K562 (cell line): Measurements from ENCODE around the gene PSMD11. TPM values are rescaled to one million over a fixed set of nuclear protein-coding genes. Genes with fewer than 3 reads are reported as not detected.

Experiments used
- ATAC-seq: fragments of 200-7000 bp; cut with Tn5 transposase; 3 replicates; pipeline ENCODE4 v1.9.1; 2020; ENCODE audit warnings: moderate library complexity
- BruUV-seq: library from RNA; stranded (reverse); fragments of 400-500 nt; replicated peaks from 2 replicates; lab custom pipeline; 2021; lab: Mats Ljungman, UMichigan
- CTCF ChIA-PET: fragments of 300-600 bp; formaldehyde crosslinking; extraction: SDS; loops from one replicate; lab custom pipeline; 2021; ENCODE audit warnings: low intra/inter-chr PET ratio; lab: Yijun Ruan, JAX
- POLR2A ChIA-PET: fragments of 300-600, 350-650 bp; sonication (Branson Sonifier 250); formaldehyde crosslinking; extraction: SDS; loops from one replicate; lab custom pipeline; 2021; ENCODE audit warnings: antibody characterized with exemption, inconsistent platforms; lab: Yijun Ruan, JAX
- DNase-seq, 4 experiments: peaks; one replicate each; pipeline versions ENCODE4 v3.0.0 to v3.0.0-alpha.2; 2011 to 2018; ENCODE audit warnings: low spot score in 3 of 4, mixed read lengths in 3 of 4; ENCODE audit errors: extremely low read depth in 1 of 4
- FAIRE-seq: peaks from 2 replicates; lab custom pipeline; 2011; peaks lifted over from hg19 to GRCh38; lab: Jason Lieb, UNC
- H2AFZ ChIP-seq: 2 replicates; pipeline ENCODE4 v1.6.0; 2011; ENCODE audit warnings: low read depth, low read length, control low read depth, inconsistent platforms
- H3K27ac ChIP-seq: fragments of 200-600 bp; 3 replicates; pipeline ENCODE4 v1.8.0; 2011; ENCODE audit warnings: low read depth, mild to moderate bottlenecking, control low read depth, inconsistent platforms, low read length, moderate library complexity, mixed read lengths; ENCODE audit errors: extremely low read depth
- H3K27me3 ChIP-seq, 2 experiments: fragments of 300-600 bp in 1 of 2; 2 replicates in 1 of 2; 3 replicates in 1 of 2; pipeline versions ENCODE4 v1.6.0 to v1.8.0; 2011; ENCODE audit warnings: inconsistent platforms in 2 of 2, low read length in 2 of 2, mild to moderate bottlenecking in 1 of 2, mixed read lengths in 1 of 2, moderate library complexity in 1 of 2; ENCODE audit not compliant: control insufficient read depth in 2 of 2, insufficient read depth in 2 of 2
- H3K36me3 ChIP-seq: fragments of 300-600 bp; 3 replicates; pipeline ENCODE4 v1.8.0; 2011; ENCODE audit warnings: mild to moderate bottlenecking, low read length, inconsistent platforms; ENCODE audit not compliant: control insufficient read depth, insufficient read depth
- H3K4me1 ChIP-seq, 2 experiments: fragments of 200-600 bp in 1 of 2; replicated peaks in 1 of 2; 2 replicates in 1 of 2; 3 replicates in 1 of 2; pipeline versions ENCODE4 v1.5.1 to v1.8.0; 2011; ENCODE audit warnings: inconsistent platforms in 2 of 2, low read length in 2 of 2, mild to moderate bottlenecking in 1 of 2, mixed read lengths in 1 of 2, moderate library complexity in 1 of 2; ENCODE audit not compliant: control insufficient read depth in 2 of 2, insufficient read depth in 2 of 2
- H3K4me2 ChIP-seq: 2 replicates; pipeline ENCODE4 v1.6.1; 2011; ENCODE audit warnings: low read length, control low read depth, inconsistent platforms, mixed read lengths; ENCODE audit not compliant: insufficient read depth
- H3K4me3 ChIP-seq: fragments of 200-600 bp; sonication (generic), shearing (Covaris generic); 2 replicates; pipeline ENCODE4 v1.5.1; 2016; ENCODE audit warnings: control low read depth, inconsistent platforms
- H3K79me2 ChIP-seq: fragments of 200-600 bp; 3 replicates; pipeline ENCODE4 v1.8.0; 2011; ENCODE audit warnings: low read length, inconsistent platforms; ENCODE audit not compliant: control insufficient read depth, insufficient read depth
- H3K9ac ChIP-seq, 2 experiments: 2 replicates each; pipeline versions ENCODE4 v1.6.0 to v1.6.1; 2011; ENCODE audit warnings: low read depth in 2 of 2, low read length in 2 of 2, control low read depth in 1 of 2, inconsistent platforms in 1 of 2, mild to moderate bottlenecking in 1 of 2, mixed read lengths in 1 of 2; ENCODE audit not compliant: insufficient read depth in 1 of 2
- H3K9me1 ChIP-seq: one replicate; pipeline ENCODE4 v1.6.0; 2011; ENCODE audit warnings: inconsistent platforms, mild to moderate bottlenecking, low read length, moderate library complexity; ENCODE audit not compliant: control insufficient read depth, insufficient read depth
- H3K9me3 ChIP-seq: replicated peaks from 2 replicates; pipeline ENCODE4 v1.5.1; 2011; ENCODE audit warnings: low read depth, low read length, inconsistent platforms; ENCODE audit not compliant: control insufficient read depth, insufficient read depth
- H4K20me1 ChIP-seq: replicated peaks from 2 replicates; pipeline ENCODE4 v1.6.1; 2011; ENCODE audit warnings: low read length, inconsistent platforms, mixed read lengths; ENCODE audit not compliant: control insufficient read depth, insufficient read depth
- ATF6 ChIP-seq: sonication (generic); formaldehyde crosslinking; IDR thresholded peaks from 2 replicates; pipeline ENCODE4 v1.4.0; 2020; ENCODE audit warnings: mild to moderate bottlenecking, missing genetic modification reagents
- ILF3 ChIP-seq: fragments of 450-650 bp; IDR thresholded peaks from 2 replicates; pipeline ENCODE4 v1.6.1; 2018; ENCODE audit warnings: antibody characterized with exemption, mild to moderate bottlenecking, moderate library complexity, borderline replicate concordance
- NFIX ChIP-seq: fragments of 250-450 bp; sonication (Bioruptor Pico); IDR thresholded peaks from 2 replicates; pipeline ENCODE4 v1.4.0; 2020; ENCODE audit warnings: low read depth, mild to moderate bottlenecking, moderate library complexity
- PHB2 ChIP-seq: fragments of 450-650 bp; IDR thresholded peaks from 2 replicates; pipeline ENCODE4 v1.6.1; 2017; ENCODE audit warnings: low read depth
- TFAP4 ChIP-seq: sonication (generic); formaldehyde crosslinking; IDR thresholded peaks from 2 replicates; pipeline ENCODE4 v1.8.0; 2022; ENCODE audit warnings: missing genetic modification reagents, mild to moderate bottlenecking, moderate library complexity, borderline replicate concordance
- ZNF212 ChIP-seq: fragments of 450-650 bp; formaldehyde crosslinking; IDR thresholded peaks from 2 replicates; pipeline ENCODE4 v1.4.0; 2020; ENCODE audit warnings: mild to moderate bottlenecking
- ZNF232 ChIP-seq: sonication (generic); formaldehyde crosslinking; IDR thresholded peaks from 2 replicates; pipeline ENCODE4 v1.8.0; 2022; ENCODE audit warnings: mild to moderate bottlenecking, missing genetic modification reagents
- in situ Hi-C: fragments of 300-500 bp; cut with MboI; formaldehyde crosslinking; loops from 4 replicates; pipeline ENCODE4 v1.15.0; 2018; ENCODE audit warnings: inconsistent platforms, mixed read lengths
- intact Hi-C: fragments of 100-400 bp; cut with micrococcal nuclease; formaldehyde crosslinking; loops from 2 replicates; pipeline ENCODE4 v1.14.2; 2022
- polyA plus RNA-seq, 8 experiments: library from polyadenylated mRNA; depleted of rRNA in 4 of 8; stranded (reverse) in 5 of 8; unstranded in 3 of 8; fragments of >200 nt; fragmentation: Nextera tagmentation in 2 of 8; fragmentation: Illumina TruSeq in 1 of 8; extraction: Ambion mirVana in 2 of 8; extraction: Trizol in 1 of 8; gene quantifications; 2 replicates each; pipeline versions ENCODE4 v1.2.1 to v1.2.3, GENCODE V29; 2011 to 2014; ENCODE audit warnings: inconsistent platforms in 1 of 8, missing spikeins in 1 of 8
- total RNA-seq, 7 experiments: library from RNA; depleted of rRNA in 6 of 7; stranded (reverse); fragments of >200 nt in 6 of 7; fragmentation: Illumina TruSeq in 2 of 7; extraction: Trizol in 2 of 7; gene quantifications; 2 replicates each; pipeline versions ENCODE4 v1.2.1 to v1.2.3, GENCODE V29; 2011 to 2021; ENCODE audit warnings: low replicate concordance in 1 of 7

PSMD11 gene
- total and polyA plus RNA-seq, 9 of the 15 experiments (the other 6 are each of a cell fraction or from before 2014, with no cell fraction given), result 104 to 378 (median 158) TPM

GRCh38 chr17:32398946-32399345, 45.4 kb upstream of the PSMD11 start:
- ChIA-PET CTCF (interaction anchor here (0.6 kb wide), 1 partner anchor 10 kb away, joined by 3 read pairs; no protein-coding TSS in a partner anchor), POLR2A (interaction anchor here (0.5 to 1.7 kb wide), 3 partner anchors 9 to 41 kb away, joined by 3 to 6 read pairs (median 4); no protein-coding TSS in a partner anchor)
- Histone ChIP-seq H3K27me3 (peaks cover 0 to 3% of the 10 kb centered on the region in 2 experiments; a peak in 1 of 5 replicates), H3K79me2 (no peaks in the 10 kb centered on the region), H3K4me1 (no peaks in the 10 kb centered on the region), H3K9ac (no peak overlapping the region), H3K9me3 (no peaks in the 10 kb centered on the region), H3K36me3 (no peaks in the 10 kb centered on the region), H3K27ac (no peak overlapping the region), H3K4me3 (no peak overlapping the region), H2AFZ (no peak overlapping the region), H4K20me1 (no peaks in the 10 kb centered on the region), H3K4me2 (no peak overlapping the region), H3K9me1 (no peaks in the 10 kb centered on the region)
- in situ Hi-C loops (no loop called here), intact Hi-C loops (no loop called here)
- no peak for TF ChIP-seq TFAP4 (CRISPR knock-in tag)
- no peak for TF ChIP-seq ATF6 (CRISPR knock-in tag)
- no peak for TF ChIP-seq NFIX (CRISPR knock-in tag)
- TF ChIP-seq ZNF212 (CRISPR knock-in tag), result no peak
- TF ChIP-seq ILF3, result no peak
- no peak for TF ChIP-seq PHB2
- TF ChIP-seq ZNF232 (CRISPR knock-in tag), result no peak
- FAIRE-seq, result no peak
- ATAC-seq, result no peak
- DNase-seq, result no peak
- BruUV-seq, result no TSS peak
